Activated CD4-positive, alpha-beta T cell treated with anti-CD3 and anti-CD28 coated beads, Interleukin-2, amount 10 ng/mL, durations not matched to agents 24 days and 14 days (primary cell): ENCODE data around the gene MARK2. TPM values are rescaled to one million over a fixed set of nuclear protein-coding genes. Genes with fewer than 3 reads are reported as not detected.

Experiments
- DNase-seq: peaks from one replicate; pipeline ENCODE4 v3.0.0; 2022
- H3K27ac Mint-ChIP-seq: one replicate; pipeline ENCODE4 v1.8.0; 2022; ENCODE audit warnings: mild to moderate bottlenecking, mixed read lengths
- H3K27me3 Mint-ChIP-seq: one replicate; pipeline ENCODE4 v1.8.0; 2022; ENCODE audit warnings: mixed read lengths
- H3K36me3 Mint-ChIP-seq: one replicate; pipeline ENCODE4 v1.8.0; 2022; ENCODE audit warnings: low read depth, mild to moderate bottlenecking, mixed read lengths
- H3K4me1 Mint-ChIP-seq: one replicate; pipeline ENCODE4 v1.8.0; 2021; ENCODE audit warnings: mixed read lengths
- H3K4me3 Mint-ChIP-seq: one replicate; pipeline ENCODE4 v1.8.0; 2022; ENCODE audit warnings: mild to moderate bottlenecking, moderate library complexity, mixed read lengths
- H3K9me3 Mint-ChIP-seq: one replicate; pipeline ENCODE4 v1.8.0; 2021; ENCODE audit warnings: mixed read lengths
- intact Hi-C: fragments of 100-400 bp; cut with micrococcal nuclease; formaldehyde crosslinking; loops from one replicate; pipeline ENCODE4 v1.15.1; 2023
- total RNA-seq: library from RNA; stranded (reverse); gene quantifications from 2 replicates; pipeline ENCODE4 v1.2.3, GENCODE V29; 2022

MARK2 gene
- total RNA-seq, 1 donor from 2014 or later: 34.2 TPM

- DNase-seq: no peak
- intact Hi-C loops: loop anchor here (1.0 kb wide), 1 partner anchor 69 kb away; no protein-coding TSS in a partner anchor
- Mint-ChIP-seq H3K4me3 (no peak overlapping the region), H3K36me3 (peaks cover 44% of the 10 kb centered on the region), H3K4me1 (peaks cover 4% of the 10 kb centered on the region), H3K9me3 (no peaks in the 10 kb centered on the region), H3K27ac (no peak overlapping the region), H3K27me3 (no peaks in the 10 kb centered on the region)
These were observed 67.2 kb downstream of the MARK2 start for GRCh38 chr11:63906087-63906486.

GRCh38 chr11:63906585-63906984 lies 67.7 kb downstream of the MARK2 start:
- peak; percentile 82 for DNase-seq
- no peak overlapping the region for H3K4me3 Mint-ChIP-seq
- H3K4me1 Mint-ChIP-seq: peaks cover 4% of the 10 kb centered on the region
- intact Hi-C loops: loop anchor here (1.0 kb wide), 1 partner anchor 69 kb away; no protein-coding TSS in a partner anchor
- no peak overlapping the region for H3K27ac Mint-ChIP-seq
- H3K27me3 Mint-ChIP-seq: no peaks in the 10 kb centered on the region
- no peaks in the 10 kb centered on the region for H3K9me3 Mint-ChIP-seq
- H3K36me3 Mint-ChIP-seq: peaks cover 39% of the 10 kb centered on the region

GRCh38 chr11:63907063-63907462 lies 68.2 kb downstream of the MARK2 start:
- no peak for DNase-seq
- intact Hi-C loops: no loop called here
- Mint-ChIP-seq H3K4me1 (peaks cover 4% of the 10 kb centered on the region), H3K27me3 (no peaks in the 10 kb centered on the region), H3K9me3 (no peaks in the 10 kb centered on the region), H3K27ac (no peak overlapping the region), H3K4me3 (no peak overlapping the region), H3K36me3 (peaks cover 36% of the 10 kb centered on the region)

GRCh38 chr11:63907808-63908530 lies 69.1 kb downstream of the MARK2 start:
- Mint-ChIP-seq H3K4me1 (peaks cover 4% of the 10 kb centered on the region), H3K9me3 (no peaks in the 10 kb centered on the region), H3K27ac (no peak overlapping the region), H3K27me3 (no peaks in the 10 kb centered on the region), H3K4me3 (no peak overlapping the region), H3K36me3 (peaks cover 30% of the 10 kb centered on the region)
- no peak for DNase-seq
- intact Hi-C loops: no loop called here

GRCh38 chr11:63908631-63909401 lies 69.9 kb downstream of the MARK2 start:
- Mint-ChIP-seq H3K27me3 (no peaks in the 10 kb centered on the region), H3K4me3 (no peak overlapping the region), H3K9me3 (no peaks in the 10 kb centered on the region), H3K36me3 (peaks cover 23% of the 10 kb centered on the region), H3K4me1 (peaks cover 4% of the 10 kb centered on the region), H3K27ac (no peak overlapping the region)
- DNase-seq: no peak
- intact Hi-C loops: no loop called here

- no peak overlapping the region for H3K4me3 Mint-ChIP-seq
- intact Hi-C loops: no loop called here
- H3K27me3 Mint-ChIP-seq: no peaks in the 10 kb centered on the region
- no peak overlapping the region for H3K27ac Mint-ChIP-seq
- H3K36me3 Mint-ChIP-seq: peaks cover 14% of the 10 kb centered on the region
- DNase-seq: no peak
- H3K4me1 Mint-ChIP-seq: peaks cover 4% of the 10 kb centered on the region
- no peaks in the 10 kb centered on the region for H3K9me3 Mint-ChIP-seq
These were observed 70.9 kb downstream of the MARK2 start for GRCh38 chr11:63909591-63910506.

GRCh38 chr11:63910675-63911074 lies 71.8 kb downstream of the MARK2 start:
- peaks cover 3% of the 10 kb centered on the region for H3K27me3 Mint-ChIP-seq
- intact Hi-C loops: no loop called here
- DNase-seq: no peak
- H3K36me3 Mint-ChIP-seq: peaks cover 10% of the 10 kb centered on the region
- no peaks in the 10 kb centered on the region for H3K9me3 Mint-ChIP-seq
- H3K27ac Mint-ChIP-seq: no peak overlapping the region
- H3K4me3 Mint-ChIP-seq: no peak overlapping the region
- peaks cover 4% of the 10 kb centered on the region for H3K4me1 Mint-ChIP-seq

GRCh38 chr11:63911440-63911839 lies 72.5 kb downstream of the MARK2 start:
- intact Hi-C loops: no loop called here
- peaks cover 9% of the 10 kb centered on the region for H3K36me3 Mint-ChIP-seq

GRCh38 chr11:63911876-63912275 lies 73.0 kb downstream of the MARK2 start:
- intact Hi-C loops: no loop called here
- DNase-seq: no peak
- Mint-ChIP-seq H3K9me3 (no peaks in the 10 kb centered on the region), H3K27ac (no peak overlapping the region), H3K4me3 (no peak overlapping the region), H3K4me1 (peaks cover 2% of the 10 kb centered on the region), H3K27me3 (peaks cover 5% of the 10 kb centered on the region), H3K36me3 (peaks cover 8% of the 10 kb centered on the region)

More at GRCh38 chr11:63911440-63911839, 72.5 kb downstream of the MARK2 start:
- DNase-seq: no peak
- peaks cover 3% of the 10 kb centered on the region for H3K4me1 Mint-ChIP-seq
- H3K27ac Mint-ChIP-seq: no peak overlapping the region
- no peaks in the 10 kb centered on the region for H3K9me3 Mint-ChIP-seq
- no peak overlapping the region for H3K4me3 Mint-ChIP-seq
- H3K27me3 Mint-ChIP-seq: peaks cover 5% of the 10 kb centered on the region

GRCh38 chr11:63912678-63913077 lies 73.8 kb downstream of the MARK2 start:
- H3K36me3 Mint-ChIP-seq: peaks cover 5% of the 10 kb centered on the region
- H3K27me3 Mint-ChIP-seq: peaks cover 7% of the 10 kb centered on the region
- no peak overlapping the region for H3K4me3 Mint-ChIP-seq
- H3K4me1 Mint-ChIP-seq: peaks cover 5% of the 10 kb centered on the region
- H3K27ac Mint-ChIP-seq: no peak overlapping the region
- no peaks in the 10 kb centered on the region for H3K9me3 Mint-ChIP-seq
- intact Hi-C loops: no loop called here
- DNase-seq: no peak

GRCh38 chr11:63913866-63914830 lies 75.2 kb downstream of the MARK2 start:
- H3K4me1 Mint-ChIP-seq: peaks cover 10% of the 10 kb centered on the region
- intact Hi-C loops: no loop called here
- H3K4me3 Mint-ChIP-seq: no peak overlapping the region
- H3K9me3 Mint-ChIP-seq: no peaks in the 10 kb centered on the region
- DNase-seq: no peak
- H3K27me3 Mint-ChIP-seq: peaks cover 14% of the 10 kb centered on the region
- no peak overlapping the region for H3K27ac Mint-ChIP-seq
- H3K36me3 Mint-ChIP-seq: peaks cover 2% of the 10 kb centered on the region

- DNase-seq: no peak
- intact Hi-C loops: no loop called here
- H3K4me3 Mint-ChIP-seq: peak overlapping the region; percentile 61
These were observed 76.2 kb downstream of the MARK2 start for GRCh38 chr11:63914896-63915691.

More at GRCh38 chr11:63914896-63915691, 76.2 kb downstream of the MARK2 start:
- H3K27ac Mint-ChIP-seq: no peak overlapping the region
- H3K36me3 Mint-ChIP-seq: peaks cover 1% of the 10 kb centered on the region
- H3K4me1 Mint-ChIP-seq: peaks cover 10% of the 10 kb centered on the region
- H3K9me3 Mint-ChIP-seq: no peaks in the 10 kb centered on the region
- H3K27me3 Mint-ChIP-seq: peaks cover 14% of the 10 kb centered on the region
